Pancreas (tissue), 10 donors: ENCODE data around the gene TACC3. TPM values are rescaled to one million over a fixed set of nuclear protein-coding genes. Genes with fewer than 3 reads are reported as not detected.
A peak's percentile ranks its signal among the peaks of the same experiment; 100 is the strongest.

Source experiments
- ATAC-seq, 4 donors: fragments of 200-7000 bp; cut with Tn5 transposase; one replicate each; pipeline versions ENCODE4 v1.8.0 to v1.9.1; 2020; ENCODE audit warnings: mild to moderate bottlenecking in 4 of 4, moderate library complexity in 4 of 4
- DNase-seq, 6 donors: peaks; one replicate each; pipeline ENCODE4 v3.0.0-alpha.2; 2020
- FAIRE-seq: peaks from 2 replicates; lab custom pipeline; 2012; peaks lifted over from hg19 to GRCh38; lab: Jason Lieb, UNC
- H3K27ac ChIP-seq, 4 donors: fragments of 200-600 bp; sonication (generic); 1 replicate in 3 of 4; 2 replicates in 1 of 4; pipeline versions ENCODE4 v1.5.0 to v1.8.0; 2020
- H3K27me3 ChIP-seq, 4 donors: fragments of 200-600 bp; one replicate each; pipeline ENCODE4 v1.8.0; 2021
- H3K36me3 ChIP-seq, 3 donors: fragments of 200-600 bp; sonication (generic) in 1 of 3; one replicate each; pipeline versions ENCODE4 v1.5.0 to v1.8.0; 2020 to 2021
- H3K4me1 ChIP-seq, 3 donors: fragments of 200-600 bp; one replicate each; pipeline ENCODE4 v1.8.0; 2021
- H3K4me3 ChIP-seq, 4 donors: fragments of 200-600 bp; sonication (generic) in 2 of 4; one replicate each; pipeline versions ENCODE4 v1.5.0 to v1.8.0; 2020 to 2021
- H3K9me3 ChIP-seq, 4 donors: fragments of 200-600 bp; one replicate each; pipeline ENCODE4 v1.8.0; 2021
- WGBS, 2 donors: extraction: QIAGEN DNeasy Blood & Tissue Kit; methylation state at CpG; one replicate each; pipeline ENCODE4 v1.1.7; 2013; 5-methylcytosine and 5-hydroxymethylcytosine counted together
- intact Hi-C, 3 donors: fragments of 100-400 bp; cut with DNase I; formaldehyde crosslinking; loops; one replicate each; pipeline versions ENCODE4 v1.11.1 to v1.14.2; 2022
- polyA plus RNA-seq, 2 donors: library from polyadenylated mRNA; stranded (reverse); fragments of 200-250 nt; gene quantifications; one replicate each; pipeline ENCODE4 v1.2.3, GENCODE V29; 2013
- total RNA-seq, 6 donors: library from RNA; stranded (reverse); fragmentation: NEBNext Ultra II Directional in 4 of 6; extraction: Animal tissue kit (Norgen Biotek cat#: 25700) in 4 of 6; gene quantifications; one replicate each; pipeline versions ENCODE4 v1.2.1 to v1.2.4, GENCODE V29; 2021 to 2023
- TF ChIP-seq, protein P1 (sequence below), 4 donors: fragments of 200-600 bp; sonication (generic) in 3 of 4; IDR thresholded peaks; one replicate each; pipeline versions ENCODE4 v1.5.0 to v1.8.0; 2021; ENCODE audit warnings: antibody characterized with exemption in 4 of 4
- donor health status: healthy with polysubstance abuse.
- donor health status: DM: no; HTN: no; CAD: no; lungs with moderate emphysema.
- donor health status: DM: no; HTN: no; CAD: no.
- donor health status: control.
- donor health status: control.
- donor health status: Bipolar disorder and iron deficiency.
- donor health status: DM: yes; HTN: yes; CAD: no.
- donor health status: DM: no; HTN: no; CAD: no.
- donor health status: DM: no; HTN: no; CAD: no.
- donor health status: DM: yes; HTN: yes; CAD: no.

TACC3 gene
- total and polyA plus RNA-seq, 8 donors: 0.97 to 4.8 (median 3.3) TPM

DNA sequence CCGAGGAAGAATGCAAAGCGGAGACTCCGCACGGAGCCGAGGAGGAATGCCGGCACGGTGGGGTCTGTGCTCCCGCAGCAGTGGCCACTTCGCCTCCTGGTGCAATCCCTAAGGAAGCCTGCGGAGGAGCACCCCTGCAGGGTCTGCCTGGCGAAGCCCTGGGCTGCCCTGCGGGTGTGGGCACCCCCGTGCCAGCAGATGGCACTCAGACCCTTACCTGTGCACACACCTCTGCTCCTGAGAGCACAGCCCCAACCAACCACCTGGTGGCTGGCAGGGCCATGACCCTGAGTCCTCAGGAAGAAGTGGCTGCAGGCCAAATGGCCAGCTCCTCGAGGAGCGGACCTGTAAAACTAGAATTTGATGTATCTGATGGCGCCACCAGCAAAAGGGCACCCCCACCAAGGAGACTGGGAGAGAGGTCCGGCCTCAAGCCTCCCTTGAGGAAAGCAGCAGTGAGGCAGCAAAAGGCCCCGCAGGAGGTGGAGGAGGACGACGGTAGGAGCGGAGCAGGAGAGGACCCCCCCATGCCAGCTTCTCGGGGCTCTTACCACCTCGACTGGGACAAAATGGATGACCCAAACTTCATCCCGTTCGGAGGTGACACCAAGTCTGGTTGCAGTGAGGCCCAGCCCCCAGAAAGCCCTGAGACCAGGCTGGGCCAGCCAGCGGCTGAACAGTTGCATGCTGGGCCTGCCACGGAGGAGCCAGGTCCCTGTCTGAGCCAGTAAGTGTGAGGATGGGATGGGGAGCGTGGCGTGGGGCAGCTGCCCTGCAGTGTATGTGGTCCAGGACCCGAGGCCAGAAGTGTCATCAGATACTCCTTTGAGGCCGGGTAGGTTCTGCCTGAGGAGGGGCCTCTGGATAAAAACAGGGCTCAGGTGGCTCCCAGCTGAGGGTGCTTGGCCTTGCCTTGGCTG lies 7.0 kb downstream of the TACC3 start:
- no peak for FAIRE-seq
- peak overlapping the region; percentile 10 to 62 (median 46) for H3K27ac ChIP-seq
- no peaks in the 10 kb centered on the region for H3K9me3 ChIP-seq
- no peak overlapping the region for H3K4me3 ChIP-seq
- TF ChIP-seq, protein P1, sequence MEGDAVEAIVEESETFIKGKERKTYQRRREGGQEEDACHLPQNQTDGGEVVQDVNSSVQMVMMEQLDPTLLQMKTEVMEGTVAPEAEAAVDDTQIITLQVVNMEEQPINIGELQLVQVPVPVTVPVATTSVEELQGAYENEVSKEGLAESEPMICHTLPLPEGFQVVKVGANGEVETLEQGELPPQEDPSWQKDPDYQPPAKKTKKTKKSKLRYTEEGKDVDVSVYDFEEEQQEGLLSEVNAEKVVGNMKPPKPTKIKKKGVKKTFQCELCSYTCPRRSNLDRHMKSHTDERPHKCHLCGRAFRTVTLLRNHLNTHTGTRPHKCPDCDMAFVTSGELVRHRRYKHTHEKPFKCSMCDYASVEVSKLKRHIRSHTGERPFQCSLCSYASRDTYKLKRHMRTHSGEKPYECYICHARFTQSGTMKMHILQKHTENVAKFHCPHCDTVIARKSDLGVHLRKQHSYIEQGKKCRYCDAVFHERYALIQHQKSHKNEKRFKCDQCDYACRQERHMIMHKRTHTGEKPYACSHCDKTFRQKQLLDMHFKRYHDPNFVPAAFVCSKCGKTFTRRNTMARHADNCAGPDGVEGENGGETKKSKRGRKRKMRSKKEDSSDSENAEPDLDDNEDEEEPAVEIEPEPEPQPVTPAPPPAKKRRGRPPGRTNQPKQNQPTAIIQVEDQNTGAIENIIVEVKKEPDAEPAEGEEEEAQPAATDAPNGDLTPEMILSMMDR (IDR thresholded peaks at IDR 0.05): no peak
- peak in 1 of 4 donors; percentile 47 for ATAC-seq
- H3K4me1 ChIP-seq: peaks cover 0 to 6% (median 0%) of the 10 kb centered on the region in 3 donors
- DNase-seq: peak in 2 of 6 donors; percentile 62 to 66
- WGBS, 2 donors: 76 to 78% methylated on average over 30 to 31 of the region's 31 CpGs
- intact Hi-C loops: loop anchor here in 1 of 3 donors (5.0 kb wide), 1 partner anchor 36 kb away; no protein-coding TSS in a partner anchor
- no peaks in the 10 kb centered on the region for H3K27me3 ChIP-seq
- H3K36me3 ChIP-seq: no peaks in the 10 kb centered on the region

DNA sequence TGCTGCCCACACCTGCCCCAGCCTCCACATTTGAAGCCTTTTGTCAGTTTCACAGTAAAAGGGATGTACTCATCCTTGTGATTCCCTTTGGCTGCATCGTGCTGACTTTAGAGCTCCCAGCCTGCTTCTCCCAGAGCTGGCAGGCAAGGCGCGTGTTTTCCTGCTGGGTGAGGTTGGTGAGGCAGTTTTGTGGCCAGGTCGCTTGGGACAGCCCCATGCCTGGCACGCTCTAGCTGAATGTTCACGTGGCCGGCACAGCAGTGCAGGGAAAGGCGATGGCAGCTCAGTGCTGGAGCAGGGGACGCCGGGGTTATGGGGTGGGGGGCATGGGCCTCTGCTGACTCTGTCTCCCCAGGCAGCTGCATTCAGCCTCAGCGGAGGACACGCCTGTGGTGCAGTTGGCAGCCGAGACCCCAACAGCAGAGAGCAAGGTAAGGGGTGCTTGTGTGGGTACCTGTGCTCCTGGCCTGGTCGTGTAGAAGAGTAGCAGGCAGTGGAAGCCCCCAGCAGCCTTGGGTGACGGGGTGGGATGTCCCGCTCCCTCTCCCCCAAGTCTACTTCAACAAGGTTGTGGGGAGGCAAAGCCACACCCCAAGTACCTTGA lies 9.3 kb downstream of the TACC3 start:
- Histone ChIP-seq H3K27ac (no peak overlapping the region), H3K9me3 (no peaks in the 10 kb centered on the region), H3K36me3 (no peaks in the 10 kb centered on the region), H3K4me1 (peaks cover 0 to 6% (median 0%) of the 10 kb centered on the region in 3 donors), H3K27me3 (no peaks in the 10 kb centered on the region), H3K4me3 (no peak overlapping the region)
- 91 to 96% methylated on average over 16 of the region's 16 CpGs for WGBS, 2 donors
- DNase-seq (peak in 2 of 6 donors; percentile 17 to 55), FAIRE-seq (no peak), ATAC-seq (no peak)
- intact Hi-C loops: no loop called here
- TF ChIP-seq, protein P1 (IDR thresholded peaks at IDR 0.05): no peak

DNA sequence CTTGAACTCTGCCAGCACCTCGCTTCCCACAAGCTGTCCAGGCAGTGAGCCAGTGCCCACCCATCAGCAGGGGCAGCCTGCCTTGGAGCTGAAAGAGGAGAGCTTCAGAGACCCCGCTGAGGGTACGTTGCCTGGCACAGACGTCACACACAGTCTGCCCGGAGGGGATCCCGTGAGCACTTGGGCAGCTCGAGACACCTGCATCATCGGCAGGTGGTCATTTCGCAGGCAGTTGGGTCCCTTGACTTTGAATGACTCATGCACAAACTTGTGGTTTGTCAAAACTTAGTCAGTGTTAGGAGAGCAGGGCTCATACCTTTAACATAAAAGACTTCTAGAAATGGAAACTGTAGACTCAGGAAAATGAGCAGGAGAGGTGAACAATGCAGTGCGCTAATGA lies 9.9 kb downstream of the TACC3 start:
- DNase-seq: peak in 2 of 6 donors; percentile 26 to 27
- intact Hi-C loops: no loop called here
- peaks cover 0 to 6% (median 0%) of the 10 kb centered on the region in 3 donors for H3K4me1 ChIP-seq
- TF ChIP-seq, protein P1 (IDR thresholded peaks at IDR 0.05): no peak
- ATAC-seq: no peak
- H3K4me3 ChIP-seq: no peak overlapping the region
- WGBS, 2 donors: 94 to 95% methylated on average over 10 of the region's 10 CpGs
- no peaks in the 10 kb centered on the region for H3K27me3 ChIP-seq
- H3K27ac ChIP-seq: no peak overlapping the region
- FAIRE-seq: no peak
- H3K9me3 ChIP-seq: no peaks in the 10 kb centered on the region
- no peaks in the 10 kb centered on the region for H3K36me3 ChIP-seq

DNA sequence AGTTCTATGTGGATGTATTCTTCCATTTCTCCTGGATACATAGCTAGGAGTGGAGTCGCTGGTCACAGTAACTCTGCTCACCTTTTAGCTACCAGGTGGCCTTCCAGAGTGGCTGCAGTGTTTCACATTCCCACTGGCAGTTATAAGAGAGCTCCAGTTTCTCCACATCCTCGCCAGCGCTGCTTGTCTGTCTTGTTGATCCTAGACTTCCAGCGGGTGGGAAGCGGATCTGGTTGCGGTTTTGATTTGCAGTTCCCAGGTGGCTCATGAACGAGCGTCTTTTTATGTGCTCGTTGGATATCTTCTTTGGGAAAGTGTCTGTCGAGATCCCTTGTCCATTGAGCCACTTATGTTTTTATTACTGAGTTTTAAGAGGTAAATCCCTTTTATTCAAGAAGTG lies 11.6 kb downstream of the TACC3 start:
- intact Hi-C loops: no loop called here
- no peaks in the 10 kb centered on the region for H3K9me3 ChIP-seq
- TF ChIP-seq, protein P1 (IDR thresholded peaks at IDR 0.05): no peak
- FAIRE-seq (no peak), DNase-seq (peak in 1 of 6 donors; percentile 19), ATAC-seq (no peak)
- no peak overlapping the region for H3K27ac ChIP-seq
- H3K36me3 ChIP-seq: no peaks in the 10 kb centered on the region
- 93 to 98% methylated on average over 10 of the region's 10 CpGs for WGBS, 2 donors
- H3K4me3 ChIP-seq: no peak overlapping the region
- H3K27me3 ChIP-seq: no peaks in the 10 kb centered on the region
- peaks cover 0 to 4% (median 0%) of the 10 kb centered on the region in 3 donors for H3K4me1 ChIP-seq
